Measurements from ENCODE around the gene ZBTB7C. TPM values are rescaled to one million over a fixed set of nuclear protein-coding genes. Genes with fewer than 3 reads are reported as not detected.

ZBTB7C gene
- 0.11 and 0.16 TPM in 2 replicates for total RNA-seq
- long read RNA-seq = 0 reads

GRCh38 chr18:48408727-48409590 is at the start of gene ZBTB7C:
ZBTB7C (minus strand) TSS chr18:48409383.
- no peak for TF ChIP-seq CTCF (IDR thresholded peaks at IDR 0.05)
- Mint-ChIP-seq H3K9me3 (ENCODE audit: unreplicated experiment) (no peaks in the 10 kb centered on the region), H3K36me3 (ENCODE audit: unreplicated experiment) (no peaks in the 10 kb centered on the region), H3K4me3 (ENCODE audit: unreplicated experiment) (peak within 1 kb of the TSS; percentile 74), H3K27me3 (ENCODE audit: unreplicated experiment) (peaks cover 75% of the 10 kb centered on the region), H3K4me1 (ENCODE audit: unreplicated experiment) (peaks cover 10% of the 10 kb centered on the region), H3K27ac (ENCODE audit: unreplicated experiment) (no peak within 1 kb of the TSS)
- no peak for DNase-seq (ENCODE audit: extremely low spot score, unreplicated experiment)

GRCh38 chr18:48456838-48457237 is 47.7 kb upstream of the ZBTB7C start:
- Mint-ChIP-seq H3K9me3 (ENCODE audit: unreplicated experiment) (no peaks in the 10 kb centered on the region), H3K27me3 (ENCODE audit: unreplicated experiment) (no peaks in the 10 kb centered on the region), H3K4me3 (ENCODE audit: unreplicated experiment) (no peak overlapping the region), H3K36me3 (ENCODE audit: unreplicated experiment) (no peaks in the 10 kb centered on the region), H3K4me1 (ENCODE audit: unreplicated experiment) (peaks cover 38% of the 10 kb centered on the region), H3K27ac (ENCODE audit: unreplicated experiment) (no peak overlapping the region)
- peak; percentile 80 for DNase-seq (ENCODE audit: extremely low spot score, unreplicated experiment)
- no peak for TF ChIP-seq CTCF (IDR thresholded peaks at IDR 0.05)

- no peak for DNase-seq (ENCODE audit: extremely low spot score, unreplicated experiment)
- Mint-ChIP-seq H3K36me3 (ENCODE audit: unreplicated experiment) (no peaks in the 10 kb centered on the region), H3K4me3 (ENCODE audit: unreplicated experiment) (no peak overlapping the region), H3K27me3 (ENCODE audit: unreplicated experiment) (peaks cover 2% of the 10 kb centered on the region), H3K9me3 (ENCODE audit: unreplicated experiment) (no peaks in the 10 kb centered on the region), H3K27ac (ENCODE audit: unreplicated experiment) (peak overlapping the region; percentile 27), H3K4me1 (ENCODE audit: unreplicated experiment) (peaks cover 38% of the 10 kb centered on the region)
- no peak for TF ChIP-seq CTCF (IDR thresholded peaks at IDR 0.05)
Measured at GRCh38 chr18:48455555-48456478, 46.6 kb upstream of the ZBTB7C start.

GRCh38 chr18:48454261-48454757 is 45.1 kb upstream of the ZBTB7C start:
- Mint-ChIP-seq H3K4me3 (ENCODE audit: unreplicated experiment) (no peak overlapping the region), H3K36me3 (ENCODE audit: unreplicated experiment) (no peaks in the 10 kb centered on the region), H3K27ac (ENCODE audit: unreplicated experiment) (peak overlapping the region; percentile 92), H3K9me3 (ENCODE audit: unreplicated experiment) (no peaks in the 10 kb centered on the region), H3K4me1 (ENCODE audit: unreplicated experiment) (peaks cover 38% of the 10 kb centered on the region), H3K27me3 (ENCODE audit: unreplicated experiment) (peaks cover 12% of the 10 kb centered on the region)
- DNase-seq (ENCODE audit: extremely low spot score, unreplicated experiment) = no peak
- TF ChIP-seq CTCF (IDR thresholded peaks at IDR 0.05) = no peak

Data from osteocyte (in vitro differentiated cells).